HG03575 (cell line): ENCODE results near the gene KSR1.

Source experiments
- ATAC-seq: cut with Tn5 transposase; IDR thresholded peaks from one replicate; pipeline ENCODE4 v1.9.1; 2021; ENCODE audit not compliant: unreplicated experiment, insufficient number of reproducible peaks, low FRiP score; ENCODE audit errors: extremely low read depth

The KSR1 gene

GRCh38 chr17:27539794-27540317, 83.6 kb downstream of the KSR1 start:
- ATAC-seq = no peak

GRCh38 chr17:27540318-27541101, 84.3 kb downstream of the KSR1 start:
- ATAC-seq = no peak

- ATAC-seq = no peak
These were observed 85.2 kb downstream of the KSR1 start for GRCh38 chr17:27541301-27542023.

- no peak for ATAC-seq
These were observed 86.7 kb downstream of the KSR1 start for GRCh38 chr17:27542841-27543463.

GRCh38 chr17:27543464-27543856, 87.2 kb downstream of the KSR1 start:
- ATAC-seq = no peak

GRCh38 chr17:27543958-27544349, 87.7 kb downstream of the KSR1 start:
- ATAC-seq = no peak

GRCh38 chr17:27544350-27545131, 88.3 kb downstream of the KSR1 start:
- ATAC-seq = peak; percentile 64

GRCh38 chr17:27545562-27546229, 89.4 kb downstream of the KSR1 start:
- ATAC-seq = no peak

GRCh38 chr17:27546624-27547300, 90.5 kb downstream of the KSR1 start:
- ATAC-seq = peak; percentile 22

- no peak for ATAC-seq
These were observed 91.0 kb downstream of the KSR1 start for GRCh38 chr17:27547301-27547683.

GRCh38 chr17:27548369-27548768, 92.1 kb downstream of the KSR1 start:
- no peak for ATAC-seq

- ATAC-seq = no peak
These were observed 93.1 kb downstream of the KSR1 start for GRCh38 chr17:27549251-27549893.

- no peak for ATAC-seq
These were observed 94.2 kb downstream of the KSR1 start for GRCh38 chr17:27550291-27550930.

- no peak for ATAC-seq
These were observed 94.8 kb downstream of the KSR1 start for GRCh38 chr17:27550974-27551505.

- no peak for ATAC-seq
These were observed 95.5 kb downstream of the KSR1 start for GRCh38 chr17:27551701-27552248.

GRCh38 chr17:27552276-27552732, 96.1 kb downstream of the KSR1 start:
- no peak for ATAC-seq
